ENCODE data around the gene ZBTB46. TPM values are rescaled to one million over a fixed set of nuclear protein-coding genes. Genes with fewer than 3 reads are reported as not detected.
A peak's percentile ranks its signal among the peaks of the same experiment; 100 is the strongest.
"Not testable (repeated sequence)": the region's sequence is repeated elsewhere in the genome, so short reads cannot be mapped to it uniquely, and the experiment has no call there.

Gene ZBTB46
- total and polyA plus RNA-seq, 10 of the 15 experiments (the other 5 are each of a cell fraction or from before 2014, with no cell fraction given): 0.15 to 0.92 (median 0.34) TPM

DNA sequence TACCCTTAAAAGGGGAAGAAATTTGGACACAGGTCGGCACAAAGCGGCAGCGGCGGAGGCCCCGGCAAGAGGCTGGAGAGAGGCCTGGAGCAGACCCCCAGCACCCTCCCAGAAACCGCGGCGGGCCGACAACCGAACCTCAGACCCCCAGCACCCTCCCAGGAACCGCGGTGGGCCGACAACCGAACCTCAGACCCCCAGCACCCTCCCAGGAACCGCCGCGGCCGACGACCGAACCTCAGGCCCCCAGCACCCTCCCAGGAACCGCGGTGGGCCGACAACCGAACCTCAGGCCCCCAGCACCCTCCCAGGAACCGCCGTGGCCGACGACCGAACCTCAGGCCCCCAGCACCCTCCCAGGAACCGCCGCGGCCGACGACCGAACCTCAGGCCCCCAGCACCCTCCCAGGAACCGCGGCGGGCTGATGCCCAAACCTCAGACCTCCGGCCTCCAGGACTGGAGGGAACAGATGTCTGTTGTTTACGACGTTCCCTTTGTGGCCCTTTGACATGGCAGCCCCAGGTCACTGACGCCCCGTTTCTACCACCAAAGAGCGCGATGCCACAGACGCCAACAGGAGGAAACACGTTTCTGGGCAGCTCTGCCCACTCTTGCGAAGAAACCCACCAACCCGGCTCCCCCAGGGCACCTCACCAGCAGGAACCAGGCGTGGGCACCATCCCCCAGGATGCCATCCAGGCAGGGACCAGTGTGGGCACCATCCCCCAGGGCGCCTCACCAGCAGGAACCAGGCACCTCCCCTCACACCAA, 28.4 kb downstream of the ZBTB46 start (continued):
- TF ChIP-seq, protein P1, sequence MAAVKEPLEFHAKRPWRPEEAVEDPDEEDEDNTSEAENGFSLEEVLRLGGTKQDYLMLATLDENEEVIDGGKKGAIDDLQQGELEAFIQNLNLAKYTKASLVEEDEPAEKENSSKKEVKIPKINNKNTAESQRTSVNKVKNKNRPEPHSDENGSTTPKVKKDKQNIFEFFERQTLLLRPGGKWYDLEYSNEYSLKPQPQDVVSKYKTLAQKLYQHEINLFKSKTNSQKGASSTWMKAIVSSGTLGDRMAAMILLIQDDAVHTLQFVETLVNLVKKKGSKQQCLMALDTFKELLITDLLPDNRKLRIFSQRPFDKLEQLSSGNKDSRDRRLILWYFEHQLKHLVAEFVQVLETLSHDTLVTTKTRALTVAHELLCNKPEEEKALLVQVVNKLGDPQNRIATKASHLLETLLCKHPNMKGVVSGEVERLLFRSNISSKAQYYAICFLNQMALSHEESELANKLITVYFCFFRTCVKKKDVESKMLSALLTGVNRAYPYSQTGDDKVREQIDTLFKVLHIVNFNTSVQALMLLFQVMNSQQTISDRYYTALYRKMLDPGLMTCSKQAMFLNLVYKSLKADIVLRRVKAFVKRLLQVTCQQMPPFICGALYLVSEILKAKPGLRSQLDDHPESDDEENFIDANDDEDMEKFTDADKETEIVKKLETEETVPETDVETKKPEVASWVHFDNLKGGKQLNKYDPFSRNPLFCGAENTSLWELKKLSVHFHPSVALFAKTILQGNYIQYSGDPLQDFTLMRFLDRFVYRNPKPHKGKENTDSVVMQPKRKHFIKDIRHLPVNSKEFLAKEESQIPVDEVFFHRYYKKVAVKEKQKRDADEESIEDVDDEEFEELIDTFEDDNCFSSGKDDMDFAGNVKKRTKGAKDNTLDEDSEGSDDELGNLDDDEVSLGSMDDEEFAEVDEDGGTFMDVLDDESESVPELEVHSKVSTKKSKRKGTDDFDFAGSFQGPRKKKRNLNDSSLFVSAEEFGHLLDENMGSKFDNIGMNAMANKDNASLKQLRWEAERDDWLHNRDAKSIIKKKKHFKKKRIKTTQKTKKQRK (IDR thresholded peaks at IDR 0.05; ENCODE audit: low read depth, low read length): no peak

DNA sequence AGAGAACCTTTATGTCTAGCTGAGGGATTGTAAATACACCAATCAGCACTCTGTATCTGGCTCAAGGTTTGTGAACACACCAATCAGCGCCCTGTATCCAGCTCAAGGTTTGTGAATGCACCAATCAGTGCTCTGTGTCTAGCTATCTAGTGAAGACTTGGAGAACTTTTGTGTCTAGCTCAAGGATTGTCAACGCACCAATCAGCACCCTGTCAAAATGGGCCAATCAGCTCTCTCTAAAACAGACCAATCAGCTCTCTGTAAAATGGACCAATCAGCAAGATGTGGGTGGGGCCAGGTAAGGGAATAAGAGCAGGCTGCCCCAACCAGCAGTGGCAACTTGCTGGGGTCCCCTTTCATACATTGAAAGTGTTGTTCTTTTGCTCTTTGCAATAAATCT, 29.9 kb downstream of the ZBTB46 start:
- ChIA-PET SMC1A (ENCODE audit: uncharacterized antibody, unreplicated experiment) (interaction anchor here (1.5 to 1.6 kb wide), 2 partner anchors 39 to 159 kb away, joined by 3 read pairs; no protein-coding TSS in a partner anchor), POLR2A (interaction anchor here (0.7 kb wide), 1 partner anchor 258 kb away, joined by 3 read pairs; no protein-coding TSS in a partner anchor)
- H3K27me3 ChIP-seq (replicated peaks in 1 of 2; ENCODE audit: control insufficient read depth in 2 of 2, insufficient read depth in 2 of 2, low read length in 1 of 2); ATAC-seq; H3K79me2 ChIP-seq (ENCODE audit: control insufficient read depth, insufficient read depth, low read length); H2AFZ ChIP-seq (ENCODE audit: control insufficient read depth, low read depth, low read length); FAIRE-seq; CTCF ChIA-PET; H3K9ac ChIP-seq (ENCODE audit: control insufficient read depth, insufficient read depth, low read length); in situ Hi-C loops (cut with MboI); H3K4me3 ChIP-seq; RAD21 ChIA-PET (ENCODE audit: unreplicated experiment); H3K36me3 ChIP-seq (ENCODE audit: control insufficient read depth in 2 of 2, insufficient read depth in 2 of 2, low read length in 1 of 2); H3K4me1 ChIP-seq (ENCODE audit: control insufficient read depth, insufficient read depth, low read length); H4K20me1 ChIP-seq (ENCODE audit: control insufficient read depth, insufficient read depth); intact Hi-C loops (cut with micrococcal nuclease; ENCODE audit: unreplicated experiment); H3K27ac ChIP-seq (ENCODE audit: control insufficient read depth, insufficient read depth); DNase-seq (ENCODE audit: low read depth, low spot score); H3K9me3 ChIP-seq (replicated peaks; ENCODE audit: control insufficient read depth, insufficient read depth, low read length); H3K4me2 ChIP-seq (ENCODE audit: control insufficient read depth, insufficient read depth); BruUV-seq (replicated peaks): not testable (repeated sequence)
- WGBS (ENCODE audit: insufficient coverage, insufficient replicate concordance, low lambda C conversion rate, missing lambda C conversion rate): 72% methylated on average over 2 of the region's 2 CpGs
- peak; percentile 72 for TF ChIP-seq NFYB (IDR thresholded peaks at IDR 0.05; ENCODE audit: insufficient read depth, low read depth, low read length)

DNA sequence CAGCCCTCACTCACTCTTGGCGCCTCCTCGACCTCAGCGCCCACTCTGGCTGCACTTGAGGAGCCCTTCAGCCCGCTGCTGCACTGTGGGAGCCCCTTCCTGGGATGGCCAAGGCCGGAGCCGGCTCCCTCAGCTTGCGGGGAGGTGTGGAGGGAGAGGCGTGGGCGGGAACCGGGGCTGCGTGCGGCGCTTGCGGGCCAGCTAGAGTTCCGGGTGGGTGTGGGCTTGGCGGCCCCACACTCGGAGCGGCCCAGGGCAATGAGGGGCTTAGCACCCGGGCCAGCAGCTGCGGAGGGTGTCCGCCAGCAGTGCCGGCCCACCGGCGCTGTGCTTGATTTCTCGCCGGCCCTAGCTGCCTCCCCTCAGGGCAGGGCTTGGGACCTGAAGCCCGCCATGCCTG, 30.7 kb downstream of the ZBTB46 start:
- ATAC-seq; H3K9ac ChIP-seq (ENCODE audit: control insufficient read depth, insufficient read depth, low read length); H3K4me3 ChIP-seq; RAD21 ChIA-PET (ENCODE audit: unreplicated experiment); DNase-seq (ENCODE audit: low read depth, low spot score); H2AFZ ChIP-seq (ENCODE audit: control insufficient read depth, low read depth, low read length); H3K36me3 ChIP-seq (ENCODE audit: control insufficient read depth in 2 of 2, insufficient read depth in 2 of 2, low read length in 1 of 2); intact Hi-C loops (cut with micrococcal nuclease; ENCODE audit: unreplicated experiment); H3K27me3 ChIP-seq (replicated peaks in 1 of 2; ENCODE audit: control insufficient read depth in 2 of 2, insufficient read depth in 2 of 2, low read length in 1 of 2); H3K4me2 ChIP-seq (ENCODE audit: control insufficient read depth, insufficient read depth); SMC1A ChIA-PET (ENCODE audit: uncharacterized antibody, unreplicated experiment); BruUV-seq (replicated peaks); CTCF ChIA-PET; H3K79me2 ChIP-seq (ENCODE audit: control insufficient read depth, insufficient read depth, low read length); in situ Hi-C loops (cut with MboI); FAIRE-seq; H3K27ac ChIP-seq (ENCODE audit: control insufficient read depth, insufficient read depth); H3K4me1 ChIP-seq (ENCODE audit: control insufficient read depth, insufficient read depth, low read length); H4K20me1 ChIP-seq (ENCODE audit: control insufficient read depth, insufficient read depth); H3K9me3 ChIP-seq (replicated peaks; ENCODE audit: control insufficient read depth, insufficient read depth, low read length): not testable (repeated sequence)
- POLR2A ChIA-PET: interaction anchor here (0.7 kb wide), 1 partner anchor 257 kb away, joined by 3 read pairs; no protein-coding TSS in a partner anchor
- WGBS (ENCODE audit: insufficient coverage, insufficient replicate concordance, low lambda C conversion rate, missing lambda C conversion rate): 76% methylated on average over 27 of the region's 27 CpGs

DNA sequence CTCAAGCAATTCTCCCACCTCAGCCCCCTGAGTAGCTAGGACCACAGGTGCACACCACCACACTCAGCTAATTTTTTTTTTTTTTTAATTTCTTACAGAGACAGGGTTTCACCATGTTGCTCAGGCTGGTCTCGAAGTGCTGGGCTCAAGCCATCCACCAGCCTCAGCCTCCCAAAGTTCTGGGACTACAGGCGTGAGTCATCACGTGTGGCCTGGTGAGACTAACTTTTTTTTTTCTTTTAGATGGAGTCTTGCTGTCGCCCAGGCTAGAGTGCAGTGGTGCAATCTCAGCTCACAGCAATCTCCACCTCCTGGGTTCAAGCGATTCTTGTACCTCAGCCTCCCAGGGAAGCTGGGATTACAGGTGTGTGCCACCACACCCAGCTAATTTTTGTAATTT, 31.9 kb downstream of the ZBTB46 start:
- H3K79me2 ChIP-seq (ENCODE audit: control insufficient read depth, insufficient read depth, low read length); H3K4me1 ChIP-seq (ENCODE audit: control insufficient read depth, insufficient read depth, low read length); POLR2A ChIA-PET; H3K27me3 ChIP-seq (replicated peaks in 1 of 2; ENCODE audit: control insufficient read depth in 2 of 2, insufficient read depth in 2 of 2, low read length in 1 of 2); DNase-seq (ENCODE audit: low read depth, low spot score); BruUV-seq (replicated peaks); SMC1A ChIA-PET (ENCODE audit: uncharacterized antibody, unreplicated experiment); FAIRE-seq; H3K36me3 ChIP-seq (ENCODE audit: control insufficient read depth in 2 of 2, insufficient read depth in 2 of 2, low read length in 1 of 2); H3K9ac ChIP-seq (ENCODE audit: control insufficient read depth, insufficient read depth, low read length); ATAC-seq; H2AFZ ChIP-seq (ENCODE audit: control insufficient read depth, low read depth, low read length); H3K27ac ChIP-seq (ENCODE audit: control insufficient read depth, insufficient read depth); H3K4me2 ChIP-seq (ENCODE audit: control insufficient read depth, insufficient read depth); H3K9me3 ChIP-seq (replicated peaks; ENCODE audit: control insufficient read depth, insufficient read depth, low read length); H3K4me3 ChIP-seq; RAD21 ChIA-PET (ENCODE audit: unreplicated experiment); H4K20me1 ChIP-seq (ENCODE audit: control insufficient read depth, insufficient read depth); in situ Hi-C loops (cut with MboI): not testable (repeated sequence)
- WGBS (ENCODE audit: insufficient coverage, insufficient replicate concordance, low lambda C conversion rate, missing lambda C conversion rate): 40% methylated on average over 5 of the region's 5 CpGs
- CTCF ChIA-PET: interaction anchor here (1.8 kb wide), 1 partner anchor 13 kb away, joined by 8 read pairs; no protein-coding TSS in a partner anchor
- intact Hi-C loops (cut with micrococcal nuclease; ENCODE audit: unreplicated experiment): loop anchor here (5.0 kb wide), 1 partner anchor 262 kb away; the partner anchor contains the start of gene PTK6

Measured in GM12878 (cell line).